Mucosa of stomach (tissue), 1 donor: ENCODE data around the gene FOXL2.

Experiments used
- H3K27me3 ChIP-seq: one replicate; pipeline ENCODE4 v1.7.0; 2013; ENCODE audit warnings: mild to moderate bottlenecking, low read length; ENCODE audit not compliant: control insufficient read depth, insufficient read depth
- H3K36me3 ChIP-seq: one replicate; pipeline ENCODE4 v1.7.0; 2013; ENCODE audit warnings: low read length; ENCODE audit not compliant: control insufficient read depth, insufficient read depth
- H3K4me1 ChIP-seq: one replicate; pipeline ENCODE4 v1.7.0; 2013; ENCODE audit warnings: mild to moderate bottlenecking, low read length; ENCODE audit not compliant: control insufficient read depth, insufficient read depth
- H3K4me3 ChIP-seq: one replicate; pipeline ENCODE4 v1.7.0; 2013; ENCODE audit warnings: low read length
- H3K9ac ChIP-seq: one replicate; pipeline ENCODE4 v1.7.0; 2013; ENCODE audit warnings: mild to moderate bottlenecking, low read length, moderate library complexity
- H3K9me3 ChIP-seq: one replicate; pipeline ENCODE4 v1.7.0; 2013; ENCODE audit warnings: mild to moderate bottlenecking, low read length, moderate library complexity; ENCODE audit not compliant: control insufficient read depth
- donor health status: Pancreatic carcinoma.

The FOXL2 gene

GRCh38 chr3:138898301-138898700 is 48.6 kb downstream of the FOXL2 start:
- Histone ChIP-seq H3K36me3 (no peaks in the 10 kb centered on the region), H3K4me1 (peaks cover 18% of the 10 kb centered on the region), H3K4me3 (no peak overlapping the region), H3K9ac (no peak overlapping the region), H3K27me3 (no peaks in the 10 kb centered on the region), H3K9me3 (no peaks in the 10 kb centered on the region)
